WTC11 (cell line): ENCODE measurements around the gene SEZ6L2. TPM values are rescaled to one million over a fixed set of nuclear protein-coding genes. Genes with fewer than 3 reads are reported as not detected.

ENCODE experiments used
- ATAC-seq: fragments of 200-7000 bp; cut with Tn5 transposase; 2 replicates; pipeline ENCODE4 v1.10.0; 2021; ENCODE audit warnings: mild to moderate bottlenecking, moderate library complexity
- CTCF ChIA-PET: fragments of 300-600 bp; sonication (Branson Sonifier 250); formaldehyde crosslinking; loops from one replicate; lab custom pipeline; 2021; ENCODE audit warnings: antibody characterized with exemption; lab: Charles Lee
- POLR2A ChIA-PET: fragments of 350-600 bp; sonication (Branson Sonifier 250); formaldehyde crosslinking; loops from one replicate; lab custom pipeline; 2021; ENCODE audit warnings: antibody characterized with exemption; lab: Charles Lee
- DNase-seq: peaks from one replicate; pipeline ENCODE4 v3.0.0; 2021; ENCODE audit warnings: low spot score
- H3K27ac Mint-ChIP-seq: 2 replicates; pipeline ENCODE4 v1.8.0; 2021; ENCODE audit warnings: mixed read lengths
- H3K27me3 Mint-ChIP-seq: 2 replicates; pipeline ENCODE4 v1.8.0; 2021; ENCODE audit warnings: low read depth, mild to moderate bottlenecking, moderate library complexity, mixed read lengths
- H3K36me3 Mint-ChIP-seq: 2 replicates; pipeline ENCODE4 v1.8.0; 2021; ENCODE audit warnings: mixed read lengths
- H3K4me1 Mint-ChIP-seq: 2 replicates; pipeline ENCODE4 v1.8.0; 2022; ENCODE audit warnings: mixed read lengths
- H3K4me3 Mint-ChIP-seq: 2 replicates; pipeline ENCODE4 v1.8.0; 2021; ENCODE audit warnings: mild to moderate bottlenecking, moderate library complexity, mixed read lengths
- H3K9me3 Mint-ChIP-seq: 2 replicates; pipeline ENCODE4 v1.8.0; 2021; ENCODE audit warnings: mixed read lengths
- ATF1 ChIP-seq: sonication (generic); formaldehyde crosslinking; IDR thresholded peaks from 2 replicates; pipeline ENCODE4 v1.8.1; 2023; ENCODE audit warnings: mild to moderate bottlenecking, moderate library complexity, missing genetic modification reagents
- E2F4 ChIP-seq: sonication (generic); formaldehyde crosslinking; IDR thresholded peaks from 2 replicates; pipeline ENCODE4 v1.8.1; 2022; ENCODE audit warnings: low read depth, mild to moderate bottlenecking, moderate library complexity, missing genetic modification reagents, borderline replicate concordance
- EMX1 ChIP-seq: fragments of 250-450 bp; sonication (Bioruptor Pico); IDR thresholded peaks from 2 replicates; pipeline ENCODE4 v1.8.0; 2021; ENCODE audit warnings: mild to moderate bottlenecking
- FOXK1 ChIP-seq: sonication (generic); formaldehyde crosslinking; IDR thresholded peaks from 2 replicates; pipeline ENCODE4 v1.8.0; 2022; ENCODE audit warnings: mild to moderate bottlenecking, moderate library complexity, missing genetic modification reagents
- GRHL2 ChIP-seq: fragments of 250-450 bp; sonication (Bioruptor Pico); IDR thresholded peaks from 2 replicates; pipeline ENCODE4 v1.8.0; 2022; ENCODE audit warnings: mild to moderate bottlenecking, moderate library complexity; ENCODE audit not compliant: insufficient replicate concordance, severe bottlenecking
- HMGA2 ChIP-seq: fragments of 250-450 bp; sonication (Bioruptor Pico); IDR thresholded peaks from 2 replicates; pipeline ENCODE4 v1.4.0; 2021; ENCODE audit warnings: mild to moderate bottlenecking, moderate library complexity
- SMAD4 ChIP-seq: sonication (generic); formaldehyde crosslinking; IDR thresholded peaks from 2 replicates; pipeline ENCODE4 v1.8.0; 2022; ENCODE audit warnings: mild to moderate bottlenecking, missing genetic modification reagents
- USF2 ChIP-seq: sonication (generic); formaldehyde crosslinking; IDR thresholded peaks from 2 replicates; pipeline ENCODE4 v1.8.1; 2023; ENCODE audit warnings: mild to moderate bottlenecking, missing genetic modification reagents, moderate library complexity
- ZBTB21 ChIP-seq: sonication (generic); formaldehyde crosslinking; IDR thresholded peaks from 2 replicates; pipeline ENCODE4 v1.8.1; 2023; ENCODE audit warnings: mild to moderate bottlenecking, missing genetic modification reagents, borderline replicate concordance
- ZNF138 ChIP-seq: sonication (generic); formaldehyde crosslinking; conservative IDR thresholded peaks from 2 replicates; pipeline ENCODE4 v1.8.1; 2022; ENCODE audit warnings: mild to moderate bottlenecking, moderate library complexity, missing genetic modification reagents
- total RNA-seq: library from RNA; stranded (reverse); gene quantifications from 3 replicates; pipeline ENCODE4 v1.2.3, GENCODE V29; 2021
- TF ChIP-seq, protein P1 (sequence below): sonication (generic); formaldehyde crosslinking; IDR thresholded peaks from 2 replicates; pipeline ENCODE4 v1.8.1; 2022; ENCODE audit warnings: missing genetic modification reagents, borderline replicate concordance
- TF ChIP-seq, protein P2 (sequence below): sonication (generic); formaldehyde crosslinking; IDR thresholded peaks from 2 replicates; pipeline ENCODE4 v1.8.1; 2023; ENCODE audit warnings: mild to moderate bottlenecking, missing genetic modification reagents, moderate library complexity
- TF ChIP-seq, protein P3 (sequence below): sonication (generic); formaldehyde crosslinking; IDR thresholded peaks from 2 replicates; pipeline ENCODE4 v1.8.1; 2022; ENCODE audit warnings: mild to moderate bottlenecking, moderate library complexity, missing genetic modification reagents
- TF ChIP-seq, protein P4 (sequence below): sonication (generic); formaldehyde crosslinking; conservative IDR thresholded peaks from 2 replicates; pipeline ENCODE4 v1.8.1; 2023; ENCODE audit warnings: mild to moderate bottlenecking, low read depth, missing genetic modification reagents, moderate library complexity
- TF ChIP-seq, protein P5 (sequence below): fragments of 200-600 bp; IDR thresholded peaks from 2 replicates; pipeline ENCODE4 v1.8.0; 2022; ENCODE audit warnings: antibody characterized with exemption

Gene SEZ6L2
- total RNA-seq, 1 experiment from 2014 or later, result 58.2 TPM

DNA sequence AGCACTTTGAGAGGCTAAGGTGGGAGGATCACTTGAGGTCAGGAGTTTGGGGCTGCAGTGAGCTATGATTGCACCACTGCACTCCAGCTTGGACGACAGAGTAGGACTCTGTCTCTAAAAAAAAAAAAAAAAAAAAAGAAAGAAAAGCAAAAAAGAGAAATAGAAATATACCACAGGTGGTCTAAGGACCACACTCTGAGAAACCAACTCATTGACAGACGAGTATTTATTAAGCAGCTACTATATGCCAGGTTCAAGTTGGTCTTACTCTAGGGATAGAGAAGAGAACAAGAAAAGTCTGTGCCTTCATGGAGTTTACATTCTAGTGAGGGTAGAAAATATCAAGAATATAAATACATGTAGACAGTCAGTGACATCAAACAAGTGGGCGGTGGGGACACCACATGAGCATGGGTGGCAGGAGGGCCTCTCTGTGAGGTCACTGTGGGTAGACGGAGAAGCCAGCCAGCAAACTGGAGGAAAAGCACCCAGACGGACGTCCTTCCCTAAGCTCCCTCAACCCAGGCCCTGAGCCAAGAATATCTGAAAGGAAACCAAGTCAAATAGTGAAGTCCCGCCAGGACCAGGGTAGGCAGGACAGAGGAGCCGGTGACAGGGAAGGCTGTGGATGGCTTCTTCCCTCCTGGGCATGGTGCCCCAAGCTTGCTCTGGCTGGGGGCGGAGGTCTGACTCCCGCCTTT, 41.1 kb downstream of the SEZ6L2 start (continued):
- no peak for TF ChIP-seq EMX1 (CRISPR knock-in tag)
- TF ChIP-seq, all 79 proteins: peak for 0

DNA sequence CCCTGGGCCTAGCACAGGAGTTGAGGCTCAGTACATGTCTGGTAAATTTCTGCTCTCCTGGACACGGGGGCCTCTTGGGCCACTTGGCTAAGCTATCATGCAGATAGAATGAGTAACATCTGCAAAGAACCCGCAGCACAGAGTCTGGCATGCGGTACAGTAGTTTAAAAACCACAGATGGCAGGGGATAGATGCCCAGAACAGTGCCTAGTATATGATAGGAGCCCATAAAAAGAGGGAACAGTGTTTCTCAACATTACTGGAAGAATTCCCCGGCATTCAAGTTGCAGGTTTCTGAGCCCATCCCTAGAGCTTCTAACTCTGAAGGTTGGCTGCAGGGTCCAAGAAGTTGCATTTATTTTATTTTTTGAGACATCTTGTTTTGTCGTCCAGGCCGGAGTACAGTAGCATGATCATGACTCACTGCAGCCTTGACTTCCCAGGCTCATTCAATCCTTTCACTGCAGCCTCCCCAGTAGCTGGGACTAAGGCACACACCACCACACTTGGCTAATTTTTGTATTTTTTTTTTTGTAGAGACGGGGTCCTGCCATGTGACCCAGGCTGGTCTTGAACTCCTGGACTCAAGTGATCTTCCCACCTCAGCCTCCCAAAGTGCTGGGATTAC, 42.1 kb downstream of the SEZ6L2 start:
- DNase-seq (no peak), ATAC-seq (no peak)
- Mint-ChIP-seq H3K27ac (peak overlapping the region; percentile 61; the same call in 1 of the 2 replicates), H3K36me3 (peaks cover 13% of the 10 kb centered on the region), H3K4me3 (no peak overlapping the region), H3K27me3 (no peaks in the 10 kb centered on the region), H3K9me3 (no peaks in the 10 kb centered on the region), H3K4me1 (peaks cover 12% of the 10 kb centered on the region)
- TF ChIP-seq HMGA2, result no peak
- CTCF ChIA-PET, result interaction anchor here (0.7 to 2.8 kb wide), 3 partner anchors 9 to 907 kb away, joined by 3 to 25 read pairs (median 4); no protein-coding TSS in a partner anchor
- POLR2A ChIA-PET, result interaction anchor here (0.6 kb wide), 1 partner anchor 136 kb away, joined by 3 read pairs; no protein-coding TSS in a partner anchor

DNA sequence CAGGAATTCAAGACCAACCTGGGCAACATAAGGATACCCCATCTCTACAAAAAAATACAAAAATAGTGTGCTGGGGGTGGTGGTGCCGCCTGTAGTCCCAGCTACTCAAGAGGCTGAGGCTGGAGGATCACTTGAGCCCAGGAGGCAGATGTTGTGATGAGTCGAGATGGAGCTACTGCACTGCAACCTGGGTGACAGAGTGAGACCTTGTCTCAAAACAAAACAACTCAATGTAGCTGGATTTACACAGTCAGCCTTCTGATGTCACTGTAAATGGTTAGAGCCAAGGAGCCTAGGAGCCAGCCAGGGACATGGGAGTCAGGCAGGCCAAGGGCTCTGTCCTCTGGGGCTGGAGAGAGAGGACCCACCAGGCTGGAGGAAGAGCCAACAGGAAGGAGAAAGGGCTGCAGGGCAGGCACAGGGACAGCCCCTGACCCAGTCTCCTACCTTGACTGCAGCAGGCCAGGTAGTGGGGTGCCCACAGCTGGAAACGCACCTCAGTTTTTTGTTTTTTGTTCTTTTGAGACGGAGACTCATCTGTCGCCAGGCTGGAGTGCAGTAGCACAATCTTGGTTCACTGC, 44.7 kb downstream of the SEZ6L2 start:
- no peak for ATAC-seq
- DNase-seq, result no peak
- POLR2A ChIA-PET, result interaction anchor here (0.7 kb wide), 1 partner anchor 9 kb away, joined by 3 read pairs; the partner anchor contains the start of gene CDIPT
- CTCF ChIA-PET, result interaction anchor here (0.6 to 2.3 kb wide), 4 partner anchors 11 to 780 kb away, joined by 4 to 10 read pairs (median 6); partner anchors contain the start of gene TLCD3B
- Mint-ChIP-seq H3K4me3 (no peak overlapping the region), H3K27ac (no peak overlapping the region; the same call in 1 of the 2 replicates), H3K9me3 (no peaks in the 10 kb centered on the region), H3K4me1 (peaks cover 9% of the 10 kb centered on the region; the same call in 1 of the 2 replicates)
- TF ChIP-seq USF2 (CRISPR knock-in tag), result no peak
- TF ChIP-seq SMAD4, result no peak
- TF ChIP-seq ZBTB21 (CRISPR knock-in tag), result no peak
- TF ChIP-seq, protein P1, sequence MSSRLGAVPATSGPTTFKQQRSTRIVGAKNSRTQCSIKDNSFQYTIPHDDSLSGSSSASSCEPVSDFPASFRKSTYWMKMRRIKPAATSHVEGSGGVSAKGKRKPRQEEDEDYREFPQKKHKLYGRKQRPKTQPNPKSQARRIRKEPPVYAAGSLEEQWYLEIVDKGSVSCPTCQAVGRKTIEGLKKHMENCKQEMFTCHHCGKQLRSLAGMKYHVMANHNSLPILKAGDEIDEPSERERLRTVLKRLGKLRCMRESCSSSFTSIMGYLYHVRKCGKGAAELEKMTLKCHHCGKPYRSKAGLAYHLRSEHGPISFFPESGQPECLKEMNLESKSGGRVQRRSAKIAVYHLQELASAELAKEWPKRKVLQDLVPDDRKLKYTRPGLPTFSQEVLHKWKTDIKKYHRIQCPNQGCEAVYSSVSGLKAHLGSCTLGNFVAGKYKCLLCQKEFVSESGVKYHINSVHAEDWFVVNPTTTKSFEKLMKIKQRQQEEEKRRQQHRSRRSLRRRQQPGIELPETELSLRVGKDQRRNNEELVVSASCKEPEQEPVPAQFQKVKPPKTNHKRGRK (CRISPR knock-in tag), result no peak
- TF ChIP-seq, protein P2, sequence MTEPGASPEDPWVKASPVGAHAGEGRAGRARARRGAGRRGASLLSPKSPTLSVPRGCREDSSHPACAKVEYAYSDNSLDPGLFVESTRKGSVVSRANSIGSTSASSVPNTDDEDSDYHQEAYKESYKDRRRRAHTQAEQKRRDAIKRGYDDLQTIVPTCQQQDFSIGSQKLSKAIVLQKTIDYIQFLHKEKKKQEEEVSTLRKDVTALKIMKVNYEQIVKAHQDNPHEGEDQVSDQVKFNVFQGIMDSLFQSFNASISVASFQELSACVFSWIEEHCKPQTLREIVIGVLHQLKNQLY, result no peak
- TF ChIP-seq, protein P3, sequence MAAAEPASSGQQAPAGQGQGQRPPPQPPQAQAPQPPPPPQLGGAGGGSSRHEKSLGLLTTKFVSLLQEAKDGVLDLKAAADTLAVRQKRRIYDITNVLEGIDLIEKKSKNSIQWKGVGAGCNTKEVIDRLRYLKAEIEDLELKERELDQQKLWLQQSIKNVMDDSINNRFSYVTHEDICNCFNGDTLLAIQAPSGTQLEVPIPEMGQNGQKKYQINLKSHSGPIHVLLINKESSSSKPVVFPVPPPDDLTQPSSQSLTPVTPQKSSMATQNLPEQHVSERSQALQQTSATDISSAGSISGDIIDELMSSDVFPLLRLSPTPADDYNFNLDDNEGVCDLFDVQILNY (CRISPR knock-in tag), result no peak
- TF ChIP-seq GRHL2 (CRISPR knock-in tag), result no peak
- TF ChIP-seq ATF1, result no peak
- TF ChIP-seq, protein P4, sequence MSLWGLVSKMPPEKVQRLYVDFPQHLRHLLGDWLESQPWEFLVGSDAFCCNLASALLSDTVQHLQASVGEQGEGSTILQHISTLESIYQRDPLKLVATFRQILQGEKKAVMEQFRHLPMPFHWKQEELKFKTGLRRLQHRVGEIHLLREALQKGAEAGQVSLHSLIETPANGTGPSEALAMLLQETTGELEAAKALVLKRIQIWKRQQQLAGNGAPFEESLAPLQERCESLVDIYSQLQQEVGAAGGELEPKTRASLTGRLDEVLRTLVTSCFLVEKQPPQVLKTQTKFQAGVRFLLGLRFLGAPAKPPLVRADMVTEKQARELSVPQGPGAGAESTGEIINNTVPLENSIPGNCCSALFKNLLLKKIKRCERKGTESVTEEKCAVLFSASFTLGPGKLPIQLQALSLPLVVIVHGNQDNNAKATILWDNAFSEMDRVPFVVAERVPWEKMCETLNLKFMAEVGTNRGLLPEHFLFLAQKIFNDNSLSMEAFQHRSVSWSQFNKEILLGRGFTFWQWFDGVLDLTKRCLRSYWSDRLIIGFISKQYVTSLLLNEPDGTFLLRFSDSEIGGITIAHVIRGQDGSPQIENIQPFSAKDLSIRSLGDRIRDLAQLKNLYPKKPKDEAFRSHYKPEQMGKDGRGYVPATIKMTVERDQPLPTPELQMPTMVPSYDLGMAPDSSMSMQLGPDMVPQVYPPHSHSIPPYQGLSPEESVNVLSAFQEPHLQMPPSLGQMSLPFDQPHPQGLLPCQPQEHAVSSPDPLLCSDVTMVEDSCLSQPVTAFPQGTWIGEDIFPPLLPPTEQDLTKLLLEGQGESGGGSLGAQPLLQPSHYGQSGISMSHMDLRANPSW, result no peak
- TF ChIP-seq, protein P5, sequence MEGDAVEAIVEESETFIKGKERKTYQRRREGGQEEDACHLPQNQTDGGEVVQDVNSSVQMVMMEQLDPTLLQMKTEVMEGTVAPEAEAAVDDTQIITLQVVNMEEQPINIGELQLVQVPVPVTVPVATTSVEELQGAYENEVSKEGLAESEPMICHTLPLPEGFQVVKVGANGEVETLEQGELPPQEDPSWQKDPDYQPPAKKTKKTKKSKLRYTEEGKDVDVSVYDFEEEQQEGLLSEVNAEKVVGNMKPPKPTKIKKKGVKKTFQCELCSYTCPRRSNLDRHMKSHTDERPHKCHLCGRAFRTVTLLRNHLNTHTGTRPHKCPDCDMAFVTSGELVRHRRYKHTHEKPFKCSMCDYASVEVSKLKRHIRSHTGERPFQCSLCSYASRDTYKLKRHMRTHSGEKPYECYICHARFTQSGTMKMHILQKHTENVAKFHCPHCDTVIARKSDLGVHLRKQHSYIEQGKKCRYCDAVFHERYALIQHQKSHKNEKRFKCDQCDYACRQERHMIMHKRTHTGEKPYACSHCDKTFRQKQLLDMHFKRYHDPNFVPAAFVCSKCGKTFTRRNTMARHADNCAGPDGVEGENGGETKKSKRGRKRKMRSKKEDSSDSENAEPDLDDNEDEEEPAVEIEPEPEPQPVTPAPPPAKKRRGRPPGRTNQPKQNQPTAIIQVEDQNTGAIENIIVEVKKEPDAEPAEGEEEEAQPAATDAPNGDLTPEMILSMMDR, result no peak
- no peak for TF ChIP-seq ZNF138 (CRISPR knock-in tag)
- no peak for TF ChIP-seq FOXK1
- TF ChIP-seq E2F4, result no peak
- TF ChIP-seq, all 79 proteins: peak for 0
- no peaks in the 10 kb centered on the region; the same call in 1 of the 2 replicates for H3K27me3 Mint-ChIP-seq
- H3K36me3 Mint-ChIP-seq, result peaks cover 10% of the 10 kb centered on the region
